Stimulated activated CD8-positive, alpha-beta memory T cell treated with anti-CD3 and anti-CD28 coated beads, Interleukin-7, amount 100 ng/mL, for 24 hours (primary cell): ENCODE results near the gene CEP85L.

ENCODE experiments used
- DNase-seq: peaks from one replicate; pipeline ENCODE4 v3.0.0-alpha.2; 2020; ENCODE audit warnings: low read depth

The CEP85L gene

GRCh38 chr6:118651282-118652050, at the start of gene CEP85L:
Gene CEP85L (minus strand): TSS chr6:118651591. CDS start chr6:118651269, 322 bp downstream.
- peak; percentile 73 for DNase-seq

DNA sequence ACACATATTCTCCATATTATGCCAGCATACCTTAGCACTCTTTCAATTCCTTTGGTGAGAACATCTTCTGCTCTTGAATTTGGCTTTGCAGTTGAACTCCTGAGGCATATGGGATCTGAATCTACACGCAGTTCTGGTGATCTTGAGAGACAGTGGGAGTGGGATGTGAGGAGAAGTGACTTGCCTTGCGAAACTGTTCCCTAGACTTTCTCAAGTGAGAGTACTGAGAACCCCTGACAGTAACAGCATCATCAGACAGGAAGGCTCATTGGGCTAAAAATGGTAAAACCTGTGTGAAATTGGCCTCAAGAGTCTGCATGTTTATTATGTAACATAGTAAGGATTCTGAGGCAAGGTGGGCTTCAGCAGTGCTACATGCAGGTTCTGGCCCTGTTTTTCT, 49.1 kb upstream of the CEP85L start:
- no peak for DNase-seq

- DNase-seq, result no peak
These were observed 46.2 kb upstream of the CEP85L start for GRCh38 chr6:118697554-118697953.

GRCh38 chr6:118696271-118696670, 44.9 kb upstream of the CEP85L start:
- DNase-seq, result no peak

DNA sequence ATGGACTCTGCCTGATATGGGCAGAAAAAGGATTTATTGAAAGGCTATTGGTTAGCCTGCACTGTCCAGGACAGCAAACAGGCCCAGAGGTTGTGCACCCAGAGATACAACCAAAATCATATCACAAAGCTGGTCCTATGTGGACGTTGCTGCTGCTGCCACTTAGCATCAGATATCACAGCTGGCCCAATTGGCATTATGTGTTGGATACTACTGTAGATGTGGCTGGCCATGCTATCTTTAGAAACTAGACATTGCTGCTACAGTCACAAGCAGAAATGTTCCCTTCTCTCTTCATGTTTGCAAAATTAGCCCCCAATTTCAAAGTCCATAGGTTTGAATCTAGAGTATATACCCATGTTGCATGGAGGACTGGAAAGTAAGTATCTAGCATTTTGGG, 42.2 kb upstream of the CEP85L start:
- DNase-seq, result no peak

DNA sequence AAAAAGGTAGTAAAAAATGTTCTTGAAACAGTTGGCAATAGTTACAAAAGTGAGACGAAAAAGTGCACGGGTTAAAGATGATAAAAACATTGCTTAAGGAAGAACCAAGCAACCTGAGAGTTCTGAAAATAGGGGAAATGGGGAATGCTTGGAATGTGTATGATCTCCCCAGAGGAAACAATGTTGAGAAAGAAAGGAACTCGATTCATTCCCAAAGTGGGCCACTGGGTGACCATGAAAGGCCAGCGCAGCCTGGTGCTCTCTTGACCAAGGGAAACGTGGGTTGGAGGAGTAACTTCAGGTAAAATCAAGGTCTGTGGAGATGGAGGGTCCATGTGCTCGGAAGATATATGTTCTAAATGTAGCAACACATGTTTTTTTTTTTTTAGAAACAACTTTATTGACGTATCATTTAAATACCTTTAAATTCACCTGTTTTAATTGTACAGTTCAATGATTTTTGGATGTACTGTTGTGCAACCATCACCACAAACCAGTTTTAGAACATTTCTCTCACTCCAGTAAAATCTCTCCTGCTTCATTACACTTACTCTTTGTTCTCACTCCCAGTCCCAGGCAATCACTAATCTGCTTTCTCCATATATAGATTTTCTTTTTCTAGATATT, 34.5 kb upstream of the CEP85L start:
- no peak for DNase-seq

- DNase-seq, result no peak
These were observed 32.8 kb upstream of the CEP85L start for GRCh38 chr6:118683881-118684872.

DNA sequence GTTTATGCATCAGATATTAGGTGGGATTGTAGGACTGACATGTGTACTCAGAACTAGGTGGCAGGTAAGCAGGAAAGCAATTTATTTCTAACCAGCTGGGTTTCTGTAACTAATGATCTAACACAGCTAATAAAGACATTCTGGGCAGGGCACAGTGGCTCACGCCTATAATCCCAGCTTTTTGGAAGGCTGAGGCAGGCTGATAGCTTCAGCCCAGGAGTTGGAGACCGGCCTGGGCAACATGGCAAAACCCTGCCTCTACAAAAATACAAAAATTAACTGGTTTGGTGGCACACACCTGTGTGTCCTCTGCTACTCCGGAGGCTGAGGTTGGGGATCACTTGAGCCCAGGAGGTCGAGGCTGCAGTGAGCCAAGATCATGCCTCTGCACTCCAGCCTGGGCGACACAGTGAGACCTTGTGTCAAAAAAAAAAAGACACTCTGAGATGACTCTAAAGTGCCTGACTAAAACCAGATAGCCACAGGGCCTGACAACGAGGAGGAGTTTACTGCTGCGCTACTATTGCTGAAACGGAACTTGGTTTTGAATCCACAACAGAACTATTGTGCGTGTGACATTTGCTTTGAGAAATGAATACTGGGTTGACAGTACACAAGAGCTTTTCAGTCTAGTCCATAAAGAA, 29.2 kb upstream of the CEP85L start:
- DNase-seq, result no peak

DNA sequence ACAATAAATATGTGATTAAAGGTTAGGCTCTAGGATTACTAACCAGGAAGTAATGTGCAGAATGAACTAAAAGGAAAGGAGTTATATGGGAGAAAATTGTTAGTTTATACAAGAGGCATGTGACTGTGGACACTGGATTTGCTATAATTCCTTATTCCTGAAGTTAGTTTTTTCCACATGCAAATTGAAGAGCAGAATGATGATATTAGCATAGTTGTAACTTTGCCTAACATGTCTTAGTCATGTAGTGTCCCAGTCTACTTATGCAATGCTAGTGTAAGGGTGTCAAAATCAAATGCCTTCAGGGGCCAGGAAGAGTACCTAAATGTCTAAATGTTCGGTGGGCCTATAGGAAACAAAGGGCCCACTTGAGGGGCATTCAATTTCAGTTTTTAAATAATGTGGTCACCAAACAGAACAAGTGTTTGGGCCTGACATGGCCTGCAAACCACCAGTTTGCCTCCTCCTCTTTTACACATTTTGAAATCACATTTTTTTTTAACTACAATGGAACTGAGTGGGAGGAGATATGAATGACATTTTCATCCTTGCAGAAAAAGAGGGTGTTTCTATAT, 28.0 kb upstream of the CEP85L start:
- no peak for DNase-seq

GRCh38 chr6:118678866-118679265, 27.5 kb upstream of the CEP85L start:
- DNase-seq, result no peak

GRCh38 chr6:118677193-118677592, 25.8 kb upstream of the CEP85L start:
- DNase-seq, result no peak

DNA sequence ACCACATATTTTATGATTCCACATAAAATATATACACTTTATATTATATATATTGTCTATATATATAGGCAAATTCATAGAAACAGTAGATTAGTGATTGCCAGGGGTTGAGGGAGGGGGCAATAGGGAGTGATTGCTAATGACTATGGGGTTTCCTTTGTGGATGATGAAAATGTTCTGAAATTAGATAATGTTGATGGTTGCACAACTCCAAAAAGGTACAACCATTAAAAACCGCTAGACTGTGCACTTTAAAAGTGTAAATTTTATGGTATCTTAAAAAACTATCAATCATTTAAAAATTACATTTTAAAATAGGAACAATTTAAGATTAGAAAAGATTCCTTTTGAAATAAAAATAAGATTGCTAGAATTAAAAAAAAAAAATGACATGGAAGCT, 23.8 kb upstream of the CEP85L start:
- no peak for DNase-seq

GRCh38 chr6:118674772-118675171, 23.4 kb upstream of the CEP85L start:
- no peak for DNase-seq

DNA sequence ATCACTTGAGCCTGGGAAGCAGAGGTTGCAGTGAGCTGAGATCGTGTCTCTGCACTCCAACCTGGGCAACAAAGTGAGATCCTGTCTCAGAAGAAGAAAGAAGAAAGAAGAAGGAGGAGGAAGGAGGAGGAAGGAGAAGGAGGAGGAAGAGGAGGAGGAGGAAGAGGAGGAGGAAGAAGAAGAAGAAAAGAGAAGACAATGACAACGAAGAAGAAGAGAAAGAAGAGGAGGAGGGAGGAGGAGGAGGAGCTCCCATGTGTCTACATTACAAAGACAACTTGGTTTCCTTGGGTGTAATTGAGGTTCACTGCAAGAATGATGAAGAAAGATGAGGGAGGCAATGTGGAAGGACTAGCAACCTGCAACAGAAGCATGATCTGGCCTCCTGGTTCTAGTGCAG, 21.3 kb upstream of the CEP85L start:
- no peak for DNase-seq

- no peak for DNase-seq
These were observed 18.2 kb upstream of the CEP85L start for GRCh38 chr6:118669561-118669960.

DNA sequence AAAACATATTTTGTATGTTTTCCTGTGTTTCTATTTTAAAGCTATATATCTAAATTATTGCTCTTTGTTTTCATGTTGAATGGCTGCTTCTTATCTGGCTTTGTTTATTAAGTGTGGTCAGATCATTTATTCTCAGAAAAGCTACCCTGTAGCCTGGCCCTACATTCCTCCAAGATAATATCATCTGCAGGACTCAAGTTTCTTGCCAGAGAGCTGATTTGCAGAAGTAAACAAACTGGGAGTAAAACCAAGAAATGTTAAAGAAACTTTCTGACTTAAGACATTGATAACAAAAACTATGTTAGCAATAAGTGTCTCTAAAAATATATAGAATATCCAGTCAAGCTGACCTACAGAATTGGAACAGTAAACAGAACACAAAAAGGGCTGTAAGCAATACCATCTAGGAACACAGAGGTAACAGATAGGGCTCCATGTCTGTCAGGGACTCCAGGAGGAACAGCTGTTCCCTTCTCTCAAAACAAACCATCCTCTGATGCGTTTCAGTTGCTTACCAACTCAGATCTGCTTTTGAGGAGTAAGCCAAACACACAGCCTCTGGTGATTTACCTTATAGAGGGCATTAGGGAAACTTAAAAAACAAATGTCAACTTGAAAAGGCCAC, 17.5 kb upstream of the CEP85L start:
- no peak for DNase-seq

DNA sequence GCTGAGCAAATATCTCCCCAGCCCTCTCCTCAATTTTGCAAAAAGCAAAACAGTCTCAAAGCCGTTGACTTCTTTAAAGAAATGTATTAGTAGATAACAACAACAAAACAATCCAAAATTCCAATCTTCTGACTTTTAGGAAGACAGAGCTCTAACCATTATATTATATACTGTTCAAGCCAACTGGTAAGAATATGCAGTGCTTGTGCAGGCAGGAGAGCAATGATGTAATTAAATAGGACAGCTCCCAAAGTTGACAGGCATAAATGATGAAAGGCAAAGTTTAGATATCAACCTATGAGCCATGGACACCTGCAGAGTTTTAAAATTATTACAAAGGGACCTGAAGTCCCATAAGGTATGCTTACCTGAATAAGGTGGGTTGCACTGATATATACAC, 16.6 kb upstream of the CEP85L start:
- no peak for DNase-seq

GRCh38 chr6:118665011-118665410, 13.6 kb upstream of the CEP85L start:
- DNase-seq, result no peak

DNA sequence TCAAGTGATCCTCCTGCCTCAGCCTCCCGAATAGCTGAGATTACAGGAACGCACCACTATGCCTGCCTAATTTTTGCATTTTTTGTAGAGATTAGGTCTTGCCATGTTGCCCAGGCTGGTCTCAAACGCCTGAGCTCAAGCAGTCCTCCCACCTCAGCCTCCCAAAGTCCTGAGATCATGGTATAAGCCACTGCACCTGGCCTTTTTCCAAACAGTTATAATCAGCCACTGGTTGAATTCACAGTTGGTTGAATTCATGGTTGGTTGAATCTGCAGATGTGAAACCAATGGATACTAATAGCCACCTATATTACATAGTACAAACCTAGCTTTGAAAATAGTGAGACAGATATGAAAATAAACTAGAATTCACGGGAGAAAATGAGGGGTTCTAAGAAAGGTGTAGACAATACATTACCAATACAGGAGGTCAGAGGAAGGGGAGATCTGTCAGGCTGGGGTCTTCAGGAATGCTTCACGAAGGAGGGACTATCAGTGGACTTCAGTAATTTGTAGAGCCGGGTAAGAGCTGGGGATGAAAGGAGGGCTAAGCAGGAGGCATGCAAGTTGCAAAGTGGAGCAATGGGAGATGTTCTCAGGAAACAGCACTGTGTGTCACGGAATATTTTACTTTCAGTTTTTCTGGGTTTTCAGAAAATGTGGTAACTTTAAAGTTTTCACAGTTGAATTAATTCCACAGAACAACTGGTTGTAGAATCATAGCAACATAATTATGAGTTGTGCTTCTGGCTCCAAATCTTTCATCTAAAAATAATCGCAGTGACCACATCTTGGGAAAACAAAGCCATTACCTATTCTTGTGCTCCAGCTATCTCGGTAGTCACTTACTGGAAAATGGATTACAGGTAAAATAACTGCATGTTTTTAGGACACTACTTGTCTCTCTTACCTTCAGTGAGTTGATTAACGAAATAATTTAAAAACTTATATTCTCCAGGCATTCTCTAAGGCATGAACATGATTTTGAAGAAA, 12.9 kb upstream of the CEP85L start:
- no peak for DNase-seq

DNA sequence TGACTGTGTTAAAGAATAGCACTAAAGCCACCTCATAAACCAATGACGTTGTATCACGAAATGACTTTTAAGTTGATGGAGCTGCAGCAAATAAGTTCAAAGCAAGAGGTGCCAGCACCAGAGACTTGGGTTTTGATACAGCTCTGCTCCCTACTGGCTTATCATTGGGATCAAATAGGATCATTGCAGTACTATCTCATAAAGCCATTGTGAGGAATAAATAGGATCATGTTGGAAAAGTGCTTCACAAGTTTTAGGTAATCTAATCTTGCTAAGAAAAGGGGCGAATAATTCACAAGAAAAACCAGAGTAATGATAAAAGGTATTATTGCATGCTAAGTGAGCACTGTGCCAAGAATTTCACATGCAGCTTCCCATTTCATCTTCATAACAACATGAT, 10.4 kb upstream of the CEP85L start:
- DNase-seq, result no peak
